Gastrocnemius medialis (tissue), 4 donors: ENCODE data around the gene CCDC194.

Source experiments
- CTCF ChIP-seq, 5 experiments: fragments of 450-650 bp in 3 of 5; fragments of 200-600 bp in 2 of 5; sonication (generic) in 2 of 5; IDR thresholded peaks in 4 of 5; conservative IDR thresholded peaks in 1 of 5; 1 replicate in 4 of 5; 2 replicates in 1 of 5; pipeline ENCODE4 v1.5.1; 2016 to 2019; ENCODE audit warnings: antibody characterized with exemption in 5 of 5, mild to moderate bottlenecking in 3 of 5, moderate library complexity in 3 of 5
- POLR2A ChIP-seq, 2 donors: fragments of 450-650 bp; IDR thresholded peaks; one replicate each; pipeline ENCODE4 v1.6.1; 2017; ENCODE audit warnings: antibody characterized with exemption in 2 of 2, mild to moderate bottlenecking in 2 of 2, moderate library complexity in 2 of 2

- TF ChIP-seq CTCF (IDR thresholded peaks at IDR 0.05 in 4 of 5, conservative IDR thresholded peaks at IDR 0.05 in 1 of 5) (no peak), POLR2A (IDR thresholded peaks at IDR 0.05) (no peak)
Measured at GRCh38 chr19:17393002-17393401, 994 bp downstream of the CCDC194 start.
